ENCODE data around the gene ING5. TPM values are rescaled to one million over a fixed set of nuclear protein-coding genes. Genes with fewer than 3 reads are reported as not detected.
"Not testable (repeated sequence)": the region's sequence is repeated elsewhere in the genome, so short reads cannot be mapped to it uniquely, and the experiment has no call there.

ING5 gene
- total RNA-seq, 1 experiment from 2014 or later: 32.1 TPM

DNA sequence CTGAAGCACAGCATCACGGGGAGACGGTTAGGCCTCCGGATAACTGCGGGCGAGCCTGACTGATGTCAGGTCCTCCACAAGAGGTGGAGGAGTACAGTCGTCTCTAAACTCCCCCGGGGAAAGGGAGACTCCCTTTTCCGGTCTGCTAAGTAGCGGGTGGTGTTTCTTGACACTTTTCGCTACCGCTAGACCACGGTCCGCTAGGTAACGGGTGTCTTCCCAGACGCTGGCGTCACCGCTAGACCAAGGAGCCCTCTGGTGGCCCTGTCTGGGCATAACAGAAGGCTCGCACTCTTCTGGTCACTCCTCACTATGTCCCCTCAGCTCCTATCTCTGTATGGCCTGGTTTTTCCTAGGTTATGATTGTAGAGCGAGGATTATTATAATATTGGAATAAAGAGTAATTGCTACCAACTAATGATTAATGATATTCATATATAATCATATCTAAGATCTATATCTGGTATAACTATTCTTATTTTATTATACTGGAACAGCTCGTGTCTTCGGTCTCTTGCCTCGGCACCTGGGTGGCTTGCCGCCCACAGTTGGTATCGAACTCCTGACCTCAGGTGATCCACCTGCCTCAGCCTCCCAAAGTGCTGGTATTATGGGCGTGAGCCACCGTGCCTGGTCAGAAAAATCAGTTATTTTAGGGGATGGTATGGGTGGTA, 30.8 kb downstream of the ING5 start:
- TF ChIP-seq, protein P1, sequence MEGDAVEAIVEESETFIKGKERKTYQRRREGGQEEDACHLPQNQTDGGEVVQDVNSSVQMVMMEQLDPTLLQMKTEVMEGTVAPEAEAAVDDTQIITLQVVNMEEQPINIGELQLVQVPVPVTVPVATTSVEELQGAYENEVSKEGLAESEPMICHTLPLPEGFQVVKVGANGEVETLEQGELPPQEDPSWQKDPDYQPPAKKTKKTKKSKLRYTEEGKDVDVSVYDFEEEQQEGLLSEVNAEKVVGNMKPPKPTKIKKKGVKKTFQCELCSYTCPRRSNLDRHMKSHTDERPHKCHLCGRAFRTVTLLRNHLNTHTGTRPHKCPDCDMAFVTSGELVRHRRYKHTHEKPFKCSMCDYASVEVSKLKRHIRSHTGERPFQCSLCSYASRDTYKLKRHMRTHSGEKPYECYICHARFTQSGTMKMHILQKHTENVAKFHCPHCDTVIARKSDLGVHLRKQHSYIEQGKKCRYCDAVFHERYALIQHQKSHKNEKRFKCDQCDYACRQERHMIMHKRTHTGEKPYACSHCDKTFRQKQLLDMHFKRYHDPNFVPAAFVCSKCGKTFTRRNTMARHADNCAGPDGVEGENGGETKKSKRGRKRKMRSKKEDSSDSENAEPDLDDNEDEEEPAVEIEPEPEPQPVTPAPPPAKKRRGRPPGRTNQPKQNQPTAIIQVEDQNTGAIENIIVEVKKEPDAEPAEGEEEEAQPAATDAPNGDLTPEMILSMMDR (conservative IDR thresholded peaks at IDR 0.05; ENCODE audit: low read depth, low read length): peak; percentile 38; the same call in 1 of the 2 replicates
- H3K79me2 ChIP-seq (ENCODE audit: low read length); H3F3A ChIP-seq (ENCODE audit: low read length, unreplicated experiment); H3K9ac ChIP-seq (ENCODE audit: low read length); H4K20me1 ChIP-seq (ENCODE audit: low read length); H3K36me3 ChIP-seq (ENCODE audit: low read depth, low read length); CTCF ChIA-PET; H3K9me3 ChIP-seq (ENCODE audit: low read length); BruUV-seq (replicated peaks); ATAC-seq; H2AFZ ChIP-seq (ENCODE audit: low read length); H3K9me2 ChIP-seq (replicated peaks; ENCODE audit: low read length); H3K4me3 ChIP-seq (ENCODE audit: low read length); H3K27me3 ChIP-seq (ENCODE audit: low read length); POLR2A ChIA-PET (ENCODE audit: unreplicated experiment): not testable (repeated sequence)
- DNase-seq: peak; percentile 41
- intact Hi-C loops (cut with micrococcal nuclease): loop anchor here (2.0 to 10.0 kb wide), 2 partner anchors 30 to 132 kb away; partner anchors contain the start of genes ING5 and RTP5
- Histone ChIP-seq H3K4me1 (ENCODE audit: insufficient read depth, low read length) (peaks cover 14% of the 10 kb centered on the region), H3K4me2 (ENCODE audit: low read length) (peak overlapping the region; percentile 80; the same call in 1 of the 2 replicates), H3K27ac (ENCODE audit: low read length) (peak overlapping the region; percentile 59)

DNA sequence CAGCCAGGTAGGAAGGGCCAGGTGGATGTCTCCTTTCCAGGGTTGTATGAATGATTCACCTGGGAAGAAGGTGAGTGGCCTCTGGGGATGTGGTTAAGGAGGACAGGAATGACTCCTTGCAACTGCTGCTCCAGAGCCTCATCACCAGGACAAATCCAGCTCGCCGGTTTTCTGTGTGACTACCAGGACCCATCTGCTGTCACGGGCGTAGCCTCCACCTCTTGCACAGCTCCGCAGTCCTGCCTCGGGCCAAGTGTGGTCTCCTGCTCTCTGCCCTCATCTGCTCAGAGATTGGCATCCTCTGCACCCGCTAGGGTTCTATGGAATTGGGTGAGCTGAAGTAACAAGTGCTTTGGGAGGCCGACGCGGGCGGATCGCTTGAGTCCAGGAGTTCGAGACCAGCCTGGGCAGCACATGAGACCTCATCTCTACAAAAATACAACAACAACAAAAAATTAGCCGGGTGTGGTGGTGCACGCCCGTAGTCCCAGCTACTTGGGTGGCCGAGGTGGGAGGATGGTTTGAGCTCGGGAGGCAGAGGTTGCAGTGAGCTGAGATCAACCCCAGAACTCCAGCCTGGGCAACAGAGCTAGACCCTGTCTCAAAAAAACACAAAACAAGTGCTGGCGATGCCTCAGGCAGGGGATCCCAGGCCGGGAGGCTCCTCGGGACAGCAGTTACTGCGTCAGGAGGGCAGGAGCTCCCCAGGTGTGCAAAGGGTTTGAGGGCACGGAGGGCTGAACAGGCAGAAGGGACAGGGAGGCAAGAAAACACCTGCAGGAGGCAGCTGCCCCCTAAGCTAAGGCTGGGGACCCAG, 31.8 kb downstream of the ING5 start:
- Histone ChIP-seq H3K36me3 (ENCODE audit: low read depth, low read length) (no peaks in the 10 kb centered on the region), H3K27ac (ENCODE audit: low read length) (peak overlapping the region; percentile 60), H3K27me3 (ENCODE audit: low read length) (no peaks in the 10 kb centered on the region), H3K4me2 (ENCODE audit: low read length) (peak overlapping the region; percentile 80), H3K9me2 (replicated peaks; ENCODE audit: low read length) (no peaks in the 10 kb centered on the region), H3K79me2 (ENCODE audit: low read length) (no peaks in the 10 kb centered on the region), H3K4me1 (ENCODE audit: insufficient read depth, low read length) (peaks cover 14% of the 10 kb centered on the region), H3F3A (ENCODE audit: low read length, unreplicated experiment) (peaks cover 3% of the 10 kb centered on the region), H4K20me1 (ENCODE audit: low read length) (no peaks in the 10 kb centered on the region), H3K4me3 (ENCODE audit: low read length) (peak overlapping the region; percentile 78), H2AFZ (ENCODE audit: low read length) (peak overlapping the region; percentile 76), H3K9me3 (ENCODE audit: low read length) (no peaks in the 10 kb centered on the region), H3K9ac (ENCODE audit: low read length) (peak overlapping the region; percentile 39)
- intact Hi-C loops (cut with micrococcal nuclease): loop anchor here (2.0 to 10.0 kb wide), 2 partner anchors 31 to 131 kb away; partner anchors contain the start of genes ING5 and RTP5
- TSS peak; percentile 46 for BruUV-seq (replicated peaks)
- DNase-seq (peak; percentile 81), ATAC-seq (0 out of 2 replicates have a peak, but pooled peaks have one; percentile 4)
- CTCF ChIA-PET: interaction anchor here (0.6 kb wide), 1 partner anchor 59 kb away, joined by 3 read pairs; no protein-coding TSS in a partner anchor
- TF ChIP-seq EZH2phosphoT487 (IDR thresholded peaks at IDR 0.05; ENCODE audit: borderline replicate concordance, low read length) (no peak), EZH2 (IDR thresholded peaks at IDR 0.05; ENCODE audit: low read length, unreplicated experiment) (no peak)
- TF ChIP-seq, protein P1 (conservative IDR thresholded peaks at IDR 0.05; ENCODE audit: low read depth, low read length): no peak
- POLR2A ChIA-PET (ENCODE audit: unreplicated experiment): interaction anchor here (0.7 kb wide), 1 partner anchor 31 kb away, joined by 9 read pairs; no protein-coding TSS in a partner anchor

Data from PC-3 (cell line).